NCI-H128 (cell line): Measurements from ENCODE around the gene ALDOA.
"Not testable (repeated sequence)": the region's sequence is repeated elsewhere in the genome, so short reads cannot be mapped to it uniquely, and the experiment has no call there.

Source experiments
- DNase-seq: peaks from one replicate; lab custom pipeline; 2025; ENCODE audit not compliant: unreplicated experiment; lab: John Stamatoyannopoulos, UW

The ALDOA gene

DNA sequence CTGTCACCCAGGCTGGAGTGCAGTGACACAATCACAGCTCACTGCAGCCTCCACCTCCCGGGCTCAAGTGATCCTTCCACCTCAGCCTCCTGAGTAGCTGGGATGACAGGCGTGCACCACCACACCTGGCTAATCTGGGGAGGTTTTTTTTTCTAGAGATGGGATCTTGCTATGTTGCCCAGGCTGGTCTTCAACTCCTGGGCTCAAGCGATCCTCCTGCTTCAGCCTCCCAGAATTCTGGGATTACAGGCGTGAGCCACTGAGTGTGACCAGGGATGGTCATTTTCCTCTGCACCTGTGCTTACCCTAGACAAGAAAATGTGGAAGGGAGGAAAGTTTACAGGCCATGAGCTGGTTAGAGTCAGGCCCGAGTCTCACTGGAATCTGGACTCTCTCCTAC is 24.9 kb upstream of the ALDOA start:
- DNase-seq, result not testable (repeated sequence)

GRCh38 chr16:30041841-30042240 is 23.7 kb upstream of the ALDOA start:
- DNase-seq, result no peak

- no peak for DNase-seq
Observed at GRCh38 chr16:30046178-30046577, 19.4 kb upstream of the ALDOA start.

GRCh38 chr16:30046588-30046987 is 19.0 kb upstream of the ALDOA start:
- no peak for DNase-seq

- no peak for DNase-seq
Observed at GRCh38 chr16:30049871-30050270, 15.7 kb upstream of the ALDOA start.

GRCh38 chr16:30051518-30051917 is 14.0 kb upstream of the ALDOA start:
- no peak for DNase-seq

DNA sequence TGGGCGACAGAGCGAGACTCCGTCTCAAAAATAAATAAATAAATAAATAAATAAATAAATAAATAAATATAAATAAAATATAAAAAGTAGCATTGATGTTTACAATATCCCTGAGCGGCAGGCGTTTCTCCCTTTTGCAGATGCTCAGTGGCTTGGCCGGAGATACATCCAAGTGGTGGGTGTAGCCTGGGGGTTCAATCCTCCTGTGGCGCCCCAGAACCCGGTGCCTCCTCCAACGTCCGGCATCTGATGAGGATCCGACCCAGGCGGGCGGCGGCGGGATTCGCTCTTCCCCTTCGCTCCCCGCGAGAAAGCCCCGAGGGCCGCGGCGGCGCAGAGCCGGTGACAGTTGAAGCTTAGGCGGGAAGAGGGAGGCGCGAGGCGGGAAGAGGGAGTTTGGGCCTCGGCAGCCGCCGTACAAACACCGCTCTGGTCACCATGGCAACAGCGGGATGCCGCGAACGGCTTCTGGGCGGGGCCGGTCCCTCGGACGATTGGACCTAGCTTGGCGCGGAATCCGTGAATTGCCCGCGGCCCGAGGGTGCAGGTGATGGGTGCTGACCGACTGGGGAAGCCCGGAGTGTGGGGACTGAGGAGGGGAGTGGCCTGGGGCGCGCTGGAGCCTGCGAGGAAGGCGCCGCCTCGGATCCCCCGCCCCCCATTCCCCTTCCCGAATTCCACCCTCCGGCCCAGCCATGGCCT is 12.7 kb upstream of the ALDOA start:
- DNase-seq, result peak; percentile 67

- no peak for DNase-seq
Observed at GRCh38 chr16:30053376-30054015, 12.1 kb upstream of the ALDOA start.

- no peak for DNase-seq
Observed at GRCh38 chr16:30054451-30054850, 11.1 kb upstream of the ALDOA start.

DNA sequence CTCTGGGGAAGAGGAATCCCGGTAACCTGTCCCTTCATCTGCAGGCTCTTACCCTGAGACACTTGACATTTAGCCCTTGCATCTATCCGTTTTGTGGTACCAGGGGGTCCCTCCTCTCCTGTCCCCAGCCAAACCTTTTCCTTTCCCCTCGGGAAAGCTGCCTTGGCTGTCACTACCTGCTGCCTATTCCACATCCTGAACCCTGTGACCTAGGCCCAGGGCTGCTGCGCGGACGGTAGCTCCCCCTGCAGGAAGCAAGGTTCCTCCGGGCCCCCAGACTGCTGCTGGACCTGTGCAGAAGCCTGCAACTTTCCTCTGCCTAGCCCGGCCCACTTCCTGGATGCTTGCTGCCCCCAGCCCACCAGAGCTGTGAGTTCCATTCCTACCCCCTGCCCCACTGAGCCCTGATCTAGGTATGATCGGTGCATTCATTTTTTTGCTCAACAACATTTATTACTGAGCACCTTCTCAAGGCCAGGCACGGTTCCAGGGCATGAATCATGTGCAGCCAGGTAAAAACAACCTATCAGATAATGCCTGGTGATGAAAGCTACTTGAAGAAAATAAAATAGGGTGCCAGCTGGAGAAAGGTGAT is 10.5 kb upstream of the ALDOA start:
- DNase-seq, result no peak

DNA sequence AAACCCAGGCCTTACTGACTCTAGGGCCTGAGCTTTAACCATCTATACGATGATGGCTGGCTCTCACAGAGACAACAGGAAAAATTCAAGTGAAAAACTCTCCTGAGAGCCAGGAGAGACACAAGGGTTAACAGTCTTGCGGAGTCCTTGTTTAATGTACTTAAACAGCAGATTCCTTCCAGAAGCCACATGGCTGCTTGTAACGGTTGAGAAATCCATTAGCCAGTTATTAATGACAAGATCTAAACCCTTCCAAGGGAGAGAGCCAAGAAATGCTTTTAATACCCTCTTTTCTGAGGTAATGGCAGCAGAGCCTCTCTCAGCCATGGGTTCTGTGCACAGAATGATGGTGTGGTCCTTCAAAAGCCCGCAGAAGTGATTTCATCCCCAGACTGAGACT is 5.2 kb upstream of the ALDOA start:
- no peak for DNase-seq

DNA sequence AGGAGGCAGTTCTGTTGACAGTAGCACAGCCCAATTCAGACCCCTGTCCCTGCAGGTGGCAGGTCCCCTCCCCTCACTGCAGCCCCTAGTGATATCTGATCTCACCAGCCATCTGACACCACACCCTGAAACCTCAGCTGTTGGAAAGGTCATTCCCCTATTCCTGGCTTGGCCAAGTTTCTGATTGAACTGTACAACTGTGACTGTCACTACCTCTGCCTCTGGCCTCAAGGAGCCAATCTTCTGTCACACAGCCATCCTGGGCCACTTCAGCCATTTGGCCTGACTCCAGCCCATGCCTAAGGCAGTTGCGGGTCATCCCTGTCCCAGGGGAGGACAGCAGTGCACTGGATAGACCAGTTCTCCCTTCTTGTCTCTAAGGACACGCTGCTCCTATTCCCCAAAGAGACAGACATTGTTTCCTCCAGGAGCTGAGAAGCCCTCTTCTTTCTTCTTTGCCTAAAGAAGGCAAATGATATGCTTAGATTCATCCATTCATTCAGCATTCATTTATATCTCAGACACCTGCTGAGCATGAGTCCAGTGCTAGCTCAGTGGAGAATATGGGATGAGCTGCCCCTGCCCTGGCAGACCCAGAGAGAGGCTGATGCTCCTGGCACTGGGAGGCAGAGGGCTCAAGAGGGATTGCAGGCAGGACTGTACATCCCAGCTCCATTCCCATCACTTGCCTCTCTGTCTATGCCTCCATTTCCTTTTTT is 4.6 kb upstream of the ALDOA start:
- no peak for DNase-seq

DNA sequence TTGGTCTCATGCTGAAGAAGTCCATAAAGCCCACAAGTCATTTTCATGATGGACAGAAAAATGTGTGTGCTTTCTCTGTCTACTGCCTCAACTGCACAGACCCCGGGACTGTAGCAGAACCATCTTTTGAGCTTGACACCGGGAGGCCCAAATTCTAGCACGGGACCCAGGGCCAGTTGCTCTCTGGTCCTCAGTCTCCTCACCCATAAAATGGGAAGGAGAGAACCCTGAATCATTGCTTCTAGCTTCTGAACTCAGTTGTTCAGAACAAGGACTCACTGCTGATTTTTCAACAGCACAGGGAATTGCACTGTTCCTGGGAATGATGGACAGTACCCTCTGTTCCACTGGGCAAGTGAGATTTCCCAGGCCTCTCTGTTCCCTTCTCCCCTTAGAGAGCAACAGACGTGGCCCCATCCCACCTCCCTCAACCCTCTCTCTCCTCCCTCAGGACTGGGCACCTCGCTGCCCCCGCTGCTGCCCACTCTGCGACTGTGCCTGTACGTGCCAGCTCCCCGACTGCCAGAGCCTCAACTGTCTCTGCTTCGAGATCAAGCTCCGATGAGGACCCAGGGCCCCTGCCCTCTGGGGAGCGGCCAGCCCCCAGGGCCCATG is 2.2 kb upstream of the ALDOA start:
- DNase-seq, result no peak

DNA sequence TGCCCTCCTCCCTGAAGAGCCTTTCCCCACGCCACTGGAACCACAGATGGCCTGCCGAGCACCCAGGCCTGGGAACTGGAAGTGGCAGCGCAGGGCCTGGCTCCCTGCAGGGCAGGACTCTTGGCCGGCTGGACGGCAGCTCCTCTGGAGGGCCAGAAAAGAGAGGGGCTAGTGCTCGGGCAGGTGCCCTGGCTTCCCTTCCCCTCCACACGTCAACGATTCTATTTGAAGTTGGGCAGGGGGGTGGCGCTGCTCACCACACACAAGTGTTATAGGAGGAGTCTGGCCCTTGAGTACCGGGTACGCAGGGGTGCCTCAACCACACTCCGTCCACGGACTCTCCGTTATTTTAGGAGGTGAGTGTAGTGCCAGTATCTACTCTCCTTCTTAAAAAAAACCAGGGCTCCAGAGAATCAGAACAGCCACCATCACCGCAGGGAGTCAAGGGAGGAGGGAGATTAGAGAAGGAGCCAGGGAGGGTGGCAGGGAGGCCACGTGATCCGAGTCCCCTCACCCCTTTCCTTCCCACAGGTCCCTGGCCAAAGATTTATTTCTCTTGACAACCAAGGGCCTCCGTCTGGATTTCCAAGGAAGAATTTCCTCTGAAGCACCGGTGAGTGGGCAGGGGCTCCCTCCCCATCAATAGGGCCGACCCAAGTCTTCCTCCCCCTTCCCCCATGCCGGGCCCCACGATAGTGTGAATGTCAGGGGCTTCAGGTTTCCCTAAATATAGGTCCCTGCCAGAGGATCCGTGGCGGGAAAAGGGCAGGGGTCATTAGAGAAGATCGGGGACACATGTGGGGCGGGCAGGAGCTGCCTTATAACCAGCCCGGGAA is 1.4 kb upstream of the ALDOA start:
- DNase-seq, result no peak

GRCh38 chr16:30064729-30065101 is 845 bp upstream of the ALDOA start:
- DNase-seq, result no peak

DNA sequence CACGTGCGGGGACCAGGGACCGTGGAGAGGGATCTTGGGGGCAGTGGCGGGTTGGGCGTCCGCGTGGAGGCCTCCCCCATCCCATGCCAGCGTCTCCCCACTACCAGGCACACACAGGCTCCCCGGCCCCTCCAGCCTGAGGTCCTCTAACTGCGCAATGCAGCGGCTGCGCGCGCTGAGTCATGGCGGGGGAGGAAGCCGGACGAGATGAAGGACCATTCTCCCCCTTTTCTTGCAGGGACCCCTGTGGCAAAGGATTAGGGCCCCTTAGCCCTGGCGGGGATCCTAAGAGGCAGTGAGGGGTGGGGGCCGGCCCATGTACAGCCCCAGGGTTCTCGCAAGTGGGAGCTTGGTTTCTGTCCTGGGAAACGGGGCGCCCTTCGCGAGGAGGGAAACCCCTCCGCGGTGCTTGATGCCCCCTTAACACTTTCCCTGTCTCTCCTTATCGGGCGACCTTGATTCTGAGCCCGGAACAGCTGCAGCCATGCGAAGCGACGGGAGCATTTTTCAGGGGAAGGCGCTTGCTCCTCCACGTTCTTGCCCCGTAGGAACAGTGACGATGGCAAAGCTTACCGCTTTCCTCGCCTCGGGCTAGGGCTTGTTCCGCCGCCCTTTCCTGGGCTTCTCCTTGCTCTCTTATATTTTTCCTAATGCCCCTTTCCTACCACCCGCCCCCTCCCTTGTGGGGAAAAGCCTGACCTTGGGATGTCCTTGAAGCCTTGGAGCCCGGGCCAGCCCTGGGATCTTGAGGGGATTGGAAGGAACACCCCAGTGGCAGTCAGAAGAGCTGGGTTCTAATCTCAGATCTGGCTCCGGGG is 592 bp downstream of the ALDOA start:
- DNase-seq, result no peak

DNA sequence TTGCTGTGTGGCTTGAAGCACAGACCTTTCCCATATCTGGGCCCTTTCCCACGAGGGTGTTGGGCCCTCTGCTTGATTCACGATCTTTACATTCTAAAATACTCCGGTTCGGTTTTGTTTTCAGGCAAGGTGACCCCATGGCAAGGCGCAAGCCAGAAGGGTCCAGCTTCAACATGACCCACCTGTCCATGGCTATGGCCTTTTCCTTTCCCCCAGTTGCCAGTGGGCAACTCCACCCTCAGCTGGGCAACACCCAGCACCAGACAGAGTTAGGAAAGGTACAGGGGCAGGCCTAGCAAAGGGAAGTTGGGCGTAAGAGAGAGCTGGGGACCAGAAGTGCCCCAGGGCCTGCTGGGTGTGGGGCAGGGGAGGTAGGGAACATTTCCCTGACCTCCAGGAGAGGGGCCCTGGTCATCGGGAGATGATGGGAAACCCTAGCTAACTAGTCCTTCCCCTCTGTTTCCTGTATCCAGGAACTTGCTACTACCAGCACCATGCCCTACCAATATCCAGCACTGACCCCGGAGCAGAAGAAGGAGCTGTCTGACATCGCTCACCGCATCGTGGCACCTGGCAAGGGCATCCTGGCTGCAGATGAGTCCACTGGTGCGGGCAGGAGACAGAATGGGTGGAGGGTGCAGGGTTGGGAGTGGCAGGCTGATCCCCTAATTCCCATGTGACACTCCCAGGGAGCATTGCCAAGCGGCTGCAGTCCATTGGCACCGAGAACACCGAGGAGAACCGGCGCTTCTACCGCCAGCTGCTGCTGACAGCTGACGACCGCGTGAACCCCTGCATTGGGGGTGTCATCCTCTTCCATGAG is 1.4 kb downstream of the ALDOA start:
- no peak for DNase-seq

DNA sequence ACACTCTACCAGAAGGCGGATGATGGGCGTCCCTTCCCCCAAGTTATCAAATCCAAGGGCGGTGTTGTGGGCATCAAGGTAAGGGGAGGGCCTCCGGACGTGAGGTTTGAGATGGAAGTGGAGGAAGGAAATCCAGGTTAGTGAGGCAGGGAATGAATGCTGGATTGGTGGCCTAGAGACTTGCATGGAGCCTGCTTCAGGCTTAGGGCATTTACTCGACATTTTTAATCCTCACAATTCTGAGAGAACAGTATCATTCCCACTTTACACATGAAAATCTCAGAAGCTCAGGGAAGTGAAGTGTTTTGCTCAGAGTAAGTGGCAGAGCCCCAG is 2.0 kb downstream of the ALDOA start:
- DNase-seq, result no peak

- no peak for DNase-seq
Observed at GRCh38 chr16:30068333-30068732, 2.8 kb downstream of the ALDOA start.
